Thyroid gland (tissue), 4 donors: ENCODE data around the gene MRTFB.

Source experiments
- POLR2A ChIP-seq, 2 donors: fragments of 450-650 bp; IDR thresholded peaks; one replicate each; pipeline ENCODE4 v1.6.1; 2017; ENCODE audit warnings: antibody characterized with exemption in 2 of 2, mild to moderate bottlenecking in 2 of 2, moderate library complexity in 1 of 2
- TF ChIP-seq, protein P1 (sequence below), 6 experiments: fragments of 200-600 bp in 3 of 6; fragments of 450-650 bp in 3 of 6; sonication (generic) in 3 of 6; IDR thresholded peaks; one replicate each; pipeline ENCODE4 v1.5.1; 2016 to 2019; ENCODE audit warnings: antibody characterized with exemption in 6 of 6, mild to moderate bottlenecking in 2 of 6, inconsistent platforms in 1 of 6, moderate library complexity in 1 of 6

DNA sequence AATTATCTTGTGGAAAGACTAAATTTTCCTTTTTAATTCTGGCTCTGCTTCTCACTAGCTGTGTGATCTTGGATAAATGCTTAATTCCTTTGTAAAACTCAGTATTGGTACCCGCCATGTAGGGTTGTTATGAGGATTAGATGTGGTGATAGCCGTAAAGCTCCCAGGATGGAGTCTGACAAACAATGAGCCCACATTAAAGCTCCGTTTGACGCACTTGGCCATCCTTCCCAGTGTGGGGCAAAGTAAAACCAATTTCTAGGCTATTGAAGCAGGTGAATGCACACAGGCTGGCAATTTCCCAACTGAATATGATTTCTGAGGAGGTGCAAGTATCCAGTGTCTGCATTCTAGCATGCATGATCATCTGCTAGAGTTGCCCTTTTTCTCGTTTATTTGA is 123.6 kb downstream of the MRTFB start:
- TF ChIP-seq, protein P1, sequence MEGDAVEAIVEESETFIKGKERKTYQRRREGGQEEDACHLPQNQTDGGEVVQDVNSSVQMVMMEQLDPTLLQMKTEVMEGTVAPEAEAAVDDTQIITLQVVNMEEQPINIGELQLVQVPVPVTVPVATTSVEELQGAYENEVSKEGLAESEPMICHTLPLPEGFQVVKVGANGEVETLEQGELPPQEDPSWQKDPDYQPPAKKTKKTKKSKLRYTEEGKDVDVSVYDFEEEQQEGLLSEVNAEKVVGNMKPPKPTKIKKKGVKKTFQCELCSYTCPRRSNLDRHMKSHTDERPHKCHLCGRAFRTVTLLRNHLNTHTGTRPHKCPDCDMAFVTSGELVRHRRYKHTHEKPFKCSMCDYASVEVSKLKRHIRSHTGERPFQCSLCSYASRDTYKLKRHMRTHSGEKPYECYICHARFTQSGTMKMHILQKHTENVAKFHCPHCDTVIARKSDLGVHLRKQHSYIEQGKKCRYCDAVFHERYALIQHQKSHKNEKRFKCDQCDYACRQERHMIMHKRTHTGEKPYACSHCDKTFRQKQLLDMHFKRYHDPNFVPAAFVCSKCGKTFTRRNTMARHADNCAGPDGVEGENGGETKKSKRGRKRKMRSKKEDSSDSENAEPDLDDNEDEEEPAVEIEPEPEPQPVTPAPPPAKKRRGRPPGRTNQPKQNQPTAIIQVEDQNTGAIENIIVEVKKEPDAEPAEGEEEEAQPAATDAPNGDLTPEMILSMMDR (IDR thresholded peaks at IDR 0.05), result no peak
- TF ChIP-seq POLR2A (IDR thresholded peaks at IDR 0.05), result no peak
